Thyroid gland (tissue), 4 donors: Measurements from ENCODE around the gene ASAP2.

Experiments
- POLR2A ChIP-seq, 2 donors: fragments of 450-650 bp; IDR thresholded peaks; one replicate each; pipeline ENCODE4 v1.6.1; 2017; ENCODE audit warnings: antibody characterized with exemption in 2 of 2, mild to moderate bottlenecking in 2 of 2, moderate library complexity in 1 of 2
- TF ChIP-seq, protein P1 (sequence below), 6 experiments: fragments of 200-600 bp in 3 of 6; fragments of 450-650 bp in 3 of 6; sonication (generic) in 3 of 6; IDR thresholded peaks; one replicate each; pipeline ENCODE4 v1.5.1; 2016 to 2019; ENCODE audit warnings: antibody characterized with exemption in 6 of 6, mild to moderate bottlenecking in 2 of 6, inconsistent platforms in 1 of 6, moderate library complexity in 1 of 6

DNA sequence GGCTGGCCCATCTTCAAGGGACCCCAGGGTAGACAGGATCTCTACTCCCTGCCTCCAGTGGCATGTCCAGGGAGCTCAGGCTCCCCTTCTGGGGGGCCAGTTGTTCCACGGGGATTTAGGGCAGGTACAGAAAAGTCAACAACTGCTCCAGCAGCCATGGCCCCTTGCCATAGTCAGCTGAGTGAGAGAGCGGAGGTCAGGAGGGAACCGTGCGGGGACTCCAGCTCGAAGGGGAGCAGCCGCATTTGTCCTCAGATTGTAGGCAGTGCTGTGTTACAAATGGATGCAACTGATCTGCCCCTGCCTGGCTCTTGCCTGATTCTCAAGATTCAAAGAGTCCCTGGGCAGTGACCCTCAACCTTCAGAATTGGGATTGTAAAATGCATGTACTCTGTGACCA is 166.9 kb downstream of the ASAP2 start:
- TF ChIP-seq, protein P1, sequence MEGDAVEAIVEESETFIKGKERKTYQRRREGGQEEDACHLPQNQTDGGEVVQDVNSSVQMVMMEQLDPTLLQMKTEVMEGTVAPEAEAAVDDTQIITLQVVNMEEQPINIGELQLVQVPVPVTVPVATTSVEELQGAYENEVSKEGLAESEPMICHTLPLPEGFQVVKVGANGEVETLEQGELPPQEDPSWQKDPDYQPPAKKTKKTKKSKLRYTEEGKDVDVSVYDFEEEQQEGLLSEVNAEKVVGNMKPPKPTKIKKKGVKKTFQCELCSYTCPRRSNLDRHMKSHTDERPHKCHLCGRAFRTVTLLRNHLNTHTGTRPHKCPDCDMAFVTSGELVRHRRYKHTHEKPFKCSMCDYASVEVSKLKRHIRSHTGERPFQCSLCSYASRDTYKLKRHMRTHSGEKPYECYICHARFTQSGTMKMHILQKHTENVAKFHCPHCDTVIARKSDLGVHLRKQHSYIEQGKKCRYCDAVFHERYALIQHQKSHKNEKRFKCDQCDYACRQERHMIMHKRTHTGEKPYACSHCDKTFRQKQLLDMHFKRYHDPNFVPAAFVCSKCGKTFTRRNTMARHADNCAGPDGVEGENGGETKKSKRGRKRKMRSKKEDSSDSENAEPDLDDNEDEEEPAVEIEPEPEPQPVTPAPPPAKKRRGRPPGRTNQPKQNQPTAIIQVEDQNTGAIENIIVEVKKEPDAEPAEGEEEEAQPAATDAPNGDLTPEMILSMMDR (IDR thresholded peaks at IDR 0.05): peak in 1 of 6 experiments; percentile 0
- no peak for TF ChIP-seq POLR2A (IDR thresholded peaks at IDR 0.05)
